Muscle of leg (tissue), 11 donors: ENCODE data around the gene NAV1. TPM values are rescaled to one million over a fixed set of nuclear protein-coding genes. Genes with fewer than 3 reads are reported as not detected.

Source experiments
- DNase-seq: peaks from one replicate; pipeline ENCODE4 v3.0.0; 2013
- H3K27ac ChIP-seq: one replicate; pipeline ENCODE4 v1.5.1; 2013; ENCODE audit warnings: mild to moderate bottlenecking, low read length, control low read depth
- H3K27me3 ChIP-seq: one replicate; pipeline ENCODE4 v1.6.1; 2013; ENCODE audit warnings: low read length; ENCODE audit not compliant: control insufficient read depth, insufficient read depth
- H3K36me3 ChIP-seq: one replicate; pipeline ENCODE4 v1.6.1; 2013; ENCODE audit warnings: low read length; ENCODE audit not compliant: control insufficient read depth, insufficient read depth
- H3K4me1 ChIP-seq: one replicate; pipeline ENCODE4 v1.6.1; 2013; ENCODE audit warnings: low read length; ENCODE audit not compliant: control insufficient read depth, insufficient read depth
- H3K4me3 ChIP-seq: one replicate; pipeline ENCODE4 v1.5.1; 2013; ENCODE audit warnings: low read length, control low read depth
- H3K9me3 ChIP-seq: replicated peaks from 2 replicates; pipeline ENCODE4 v1.6.1; 2013; ENCODE audit warnings: low read depth, low read length; ENCODE audit not compliant: control insufficient read depth
- WGBS: methylation state at CpG from one replicate; pipeline ENCODE4 v1.1.5; 2013; ENCODE audit warnings: missing lambda C conversion rate; ENCODE audit not compliant: insufficient coverage; 5-methylcytosine and 5-hydroxymethylcytosine counted together
- polyA plus RNA-seq, 8 donors: library from polyadenylated mRNA; unstranded; fragments of 120-200 nt; gene quantifications; one replicate each; pipeline versions ENCODE4 v1.2.1 to v1.2.3, GENCODE V29; 2013; ENCODE audit warnings: inconsistent platforms in 1 of 8, low replicate concordance in 1 of 8; ENCODE audit not compliant: insufficient read length in 8 of 8, insufficient read depth in 1 of 8
- total RNA-seq: library from RNA; stranded (reverse); fragments of 120-200 nt; gene quantifications from one replicate; pipeline ENCODE4 v1.2.4, GENCODE V29; 2013

NAV1 gene
- total and polyA plus RNA-seq, 9 donors, result 16.9 to 42.0 (median 25.7) TPM

- DNase-seq, result no peak
- Histone ChIP-seq H3K9me3 (no peaks in the 10 kb centered on the region), H3K27ac (peak overlapping the region; percentile 37), H3K36me3 (no peaks in the 10 kb centered on the region), H3K4me3 (no peak overlapping the region), H3K27me3 (no peaks in the 10 kb centered on the region), H3K4me1 (peaks cover 59% of the 10 kb centered on the region)
- WGBS, result 35% methylated on average over 3 of the region's 5 CpGs
Observed at GRCh38 chr1:201556841-201557571, 18.1 kb downstream of the NAV1 start.

- DNase-seq, result peak; percentile 60
- H3K27ac ChIP-seq, result peak overlapping the region; percentile 37
- no peaks in the 10 kb centered on the region for H3K36me3 ChIP-seq
- no peaks in the 10 kb centered on the region for H3K9me3 ChIP-seq
- peaks cover 63% of the 10 kb centered on the region for H3K4me1 ChIP-seq
- WGBS, result 24% methylated on average over 6 of the region's 7 CpGs
- no peaks in the 10 kb centered on the region for H3K27me3 ChIP-seq
- no peak overlapping the region for H3K4me3 ChIP-seq
Observed at GRCh38 chr1:201557572-201557958, 18.6 kb downstream of the NAV1 start.

GRCh38 chr1:201559679-201560162 lies 20.8 kb downstream of the NAV1 start:
- no peaks in the 10 kb centered on the region for H3K9me3 ChIP-seq
- peaks cover 57% of the 10 kb centered on the region for H3K4me1 ChIP-seq
- H3K27ac ChIP-seq, result no peak overlapping the region
- no peaks in the 10 kb centered on the region for H3K27me3 ChIP-seq
- peak; percentile 83 for DNase-seq
- H3K4me3 ChIP-seq, result no peak overlapping the region
- no peaks in the 10 kb centered on the region for H3K36me3 ChIP-seq
- WGBS, result 3% methylated on average over 5 of the region's 13 CpGs

GRCh38 chr1:201560328-201561194 lies 21.6 kb downstream of the NAV1 start:
- Histone ChIP-seq H3K9me3 (no peaks in the 10 kb centered on the region), H3K4me3 (no peak overlapping the region), H3K27ac (no peak overlapping the region), H3K4me1 (peaks cover 58% of the 10 kb centered on the region), H3K27me3 (no peaks in the 10 kb centered on the region), H3K36me3 (no peaks in the 10 kb centered on the region)
- no peak for DNase-seq
- WGBS, result 72% methylated on average over 7 of the region's 9 CpGs

- peaks cover 64% of the 10 kb centered on the region for H3K4me1 ChIP-seq
- H3K4me3 ChIP-seq, result no peak overlapping the region
- H3K36me3 ChIP-seq, result no peaks in the 10 kb centered on the region
- no peaks in the 10 kb centered on the region for H3K27me3 ChIP-seq
- no peak overlapping the region for H3K27ac ChIP-seq
- H3K9me3 ChIP-seq, result no peaks in the 10 kb centered on the region
- WGBS, result 80% methylated on average over 1 of the region's 3 CpGs
- DNase-seq, result no peak
Observed at GRCh38 chr1:201561195-201561564, 22.3 kb downstream of the NAV1 start.

GRCh38 chr1:201561601-201562000 lies 22.7 kb downstream of the NAV1 start:
- H3K36me3 ChIP-seq, result no peaks in the 10 kb centered on the region
- DNase-seq, result no peak
- H3K9me3 ChIP-seq, result no peaks in the 10 kb centered on the region
- no peak overlapping the region for H3K4me3 ChIP-seq
- H3K27me3 ChIP-seq, result no peaks in the 10 kb centered on the region
- H3K27ac ChIP-seq, result no peak overlapping the region
- H3K4me1 ChIP-seq, result peaks cover 66% of the 10 kb centered on the region

GRCh38 chr1:201562257-201562656 lies 23.3 kb downstream of the NAV1 start:
- no peaks in the 10 kb centered on the region for H3K9me3 ChIP-seq
- no peaks in the 10 kb centered on the region for H3K27me3 ChIP-seq
- peaks cover 62% of the 10 kb centered on the region for H3K4me1 ChIP-seq
- H3K36me3 ChIP-seq, result no peaks in the 10 kb centered on the region
- DNase-seq, result no peak
- WGBS, result no CpG with 5 or more reads among the region's 4 CpGs
- peak overlapping the region; percentile 66 for H3K27ac ChIP-seq
- H3K4me3 ChIP-seq, result no peak overlapping the region

- WGBS, result 52% methylated on average over 9 of the region's 18 CpGs
- H3K4me3 ChIP-seq, result no peak overlapping the region
Observed at GRCh38 chr1:201562659-201563405, 23.9 kb downstream of the NAV1 start.

GRCh38 chr1:201563406-201563780 lies 24.5 kb downstream of the NAV1 start:
- H3K9me3 ChIP-seq, result no peaks in the 10 kb centered on the region
- H3K4me3 ChIP-seq, result no peak overlapping the region
- H3K4me1 ChIP-seq, result peaks cover 61% of the 10 kb centered on the region
- WGBS, result 91% methylated on average over 1 of the region's 2 CpGs
- no peak overlapping the region for H3K27ac ChIP-seq
- no peaks in the 10 kb centered on the region for H3K27me3 ChIP-seq
- no peak for DNase-seq
- no peaks in the 10 kb centered on the region for H3K36me3 ChIP-seq

More at GRCh38 chr1:201562659-201563405, 23.9 kb downstream of the NAV1 start:
- no peaks in the 10 kb centered on the region for H3K9me3 ChIP-seq
- peaks cover 60% of the 10 kb centered on the region for H3K4me1 ChIP-seq
- H3K27me3 ChIP-seq, result no peaks in the 10 kb centered on the region
- H3K36me3 ChIP-seq, result no peaks in the 10 kb centered on the region
- no peak for DNase-seq
- peak overlapping the region; percentile 66 for H3K27ac ChIP-seq

GRCh38 chr1:201563941-201564340 lies 25.0 kb downstream of the NAV1 start:
- no peaks in the 10 kb centered on the region for H3K27me3 ChIP-seq
- DNase-seq, result no peak
- WGBS, result 78% methylated on average over 2 of the region's 3 CpGs
- no peaks in the 10 kb centered on the region for H3K36me3 ChIP-seq
- H3K4me3 ChIP-seq, result no peak overlapping the region
- H3K27ac ChIP-seq, result no peak overlapping the region
- H3K9me3 ChIP-seq, result no peaks in the 10 kb centered on the region
- H3K4me1 ChIP-seq, result peaks cover 65% of the 10 kb centered on the region
